Smooth muscle cell (in vitro differentiated cells): Measurements from ENCODE around the gene THSD4. TPM values are rescaled to one million over a fixed set of nuclear protein-coding genes. Genes with fewer than 3 reads are reported as not detected.

Experiments
- DNase-seq: peaks from one replicate; lab custom pipeline; 2025; ENCODE audit not compliant: unreplicated experiment; lab: John Stamatoyannopoulos, UW
- H2AFZ ChIP-seq: fragments of 200-600 bp; sonication (generic); 2 replicates; pipeline ENCODE4 v1.6.0; 2016; ENCODE audit warnings: antibody characterized with exemption, low read depth, mild to moderate bottlenecking
- H3F3A ChIP-seq: fragments of 200-600 bp; sonication (generic); 2 replicates; pipeline ENCODE4 v1.6.0; 2017; ENCODE audit warnings: antibody characterized with exemption, low read depth
- H3K27ac ChIP-seq: fragments of 200-600 bp; sonication (generic); 2 replicates; pipeline ENCODE4 v1.5.1; 2016; ENCODE audit warnings: low read depth, mild to moderate bottlenecking
- H3K27me3 ChIP-seq: fragments of 200-600 bp; sonication (generic); 2 replicates; pipeline ENCODE4 v1.6.1; 2016; ENCODE audit warnings: low read depth, mild to moderate bottlenecking
- H3K36me3 ChIP-seq: fragments of 200-600 bp; sonication (generic); 2 replicates; pipeline ENCODE4 v1.5.1; 2016; ENCODE audit warnings: low read depth
- H3K4me1 ChIP-seq: fragments of 200-600 bp; sonication (generic); 2 replicates; pipeline ENCODE4 v1.5.1; 2016; ENCODE audit warnings: low read depth
- H3K4me2 ChIP-seq: fragments of 200-600 bp; sonication (generic); 2 replicates; pipeline ENCODE4 v1.6.0; 2016; ENCODE audit warnings: mild to moderate bottlenecking
- H3K4me3 ChIP-seq: fragments of 200-600 bp; sonication (generic); 2 replicates; pipeline ENCODE4 v1.5.1; 2016; ENCODE audit warnings: mild to moderate bottlenecking
- H3K79me2 ChIP-seq: fragments of 200-600 bp; sonication (generic); 2 replicates; pipeline ENCODE4 v1.6.0; 2016; ENCODE audit warnings: low read depth, mild to moderate bottlenecking
- H3K9ac ChIP-seq: fragments of 200-600 bp; sonication (generic); 2 replicates; pipeline ENCODE4 v1.6.0; 2016; ENCODE audit warnings: low read depth
- H3K9me3 ChIP-seq: fragments of 200-600 bp; sonication (generic); replicated peaks from 2 replicates; pipeline ENCODE4 v1.5.1; 2016; ENCODE audit warnings: low read depth
- H4K20me1 ChIP-seq: fragments of 200-600 bp; sonication (generic); 2 replicates; pipeline ENCODE4 v1.6.0; 2016; ENCODE audit warnings: low read depth
- CTCF ChIP-seq: fragments of 200-600 bp; sonication (generic); IDR thresholded peaks from 2 replicates; pipeline ENCODE4 v1.5.1; 2017; ENCODE audit warnings: borderline replicate concordance, mild to moderate bottlenecking, antibody characterized with exemption; ENCODE audit not compliant: insufficient read depth, poor library complexity, severe bottlenecking
- WGBS: methylation state at CpG from one replicate; pipeline ENCODE4 v1.1.7; 2016; ENCODE audit warnings: low lambda C conversion rate; 5-methylcytosine and 5-hydroxymethylcytosine counted together
- polyA plus RNA-seq: library from polyadenylated mRNA; unstranded; fragments of >200 nt; fragmentation: Nextera tagmentation; extraction: Ambion mirVana; gene quantifications from 2 replicates; pipeline ENCODE4 v1.2.1, GENCODE V29; 2016
- total RNA-seq: library from RNA; depleted of rRNA; stranded (reverse); fragments of >200 nt; gene quantifications from 2 replicates; pipeline ENCODE4 v1.2.3, GENCODE V29; 2014

Gene THSD4
- total and polyA plus RNA-seq, 2 experiments from 2014 or later: 2.5 to 4.1 TPM

GRCh38 chr15:71089801-71090200 is 25.5 kb upstream of the THSD4 start:
- Histone ChIP-seq H3K27ac (no peak overlapping the region), H3K36me3 (no peaks in the 10 kb centered on the region), H2AFZ (no peak overlapping the region), H3K4me3 (no peak overlapping the region), H3K9me3 (no peaks in the 10 kb centered on the region), H3K4me2 (no peak overlapping the region), H3K27me3 (no peaks in the 10 kb centered on the region), H3K4me1 (no peaks in the 10 kb centered on the region), H3K79me2 (no peaks in the 10 kb centered on the region), H3F3A (no peaks in the 10 kb centered on the region), H4K20me1 (no peaks in the 10 kb centered on the region), H3K9ac (no peak overlapping the region)
- no peak for DNase-seq
- no peak for TF ChIP-seq CTCF
- 89% methylated on average over 1 of the region's 1 CpG for WGBS

- H3K4me3 ChIP-seq: no peak overlapping the region
- H3K36me3 ChIP-seq: no peaks in the 10 kb centered on the region
- no peak overlapping the region for H3K27ac ChIP-seq
- H3K27me3 ChIP-seq: no peaks in the 10 kb centered on the region
- no peak for DNase-seq
- H3K4me1 ChIP-seq: no peaks in the 10 kb centered on the region
- no peak overlapping the region for H2AFZ ChIP-seq
- H4K20me1 ChIP-seq: no peaks in the 10 kb centered on the region
- no peaks in the 10 kb centered on the region for H3F3A ChIP-seq
- H3K79me2 ChIP-seq: no peaks in the 10 kb centered on the region
- WGBS: 94% methylated on average over 1 of the region's 1 CpG
- no peaks in the 10 kb centered on the region for H3K9me3 ChIP-seq
- no peak overlapping the region for H3K9ac ChIP-seq
- no peak for TF ChIP-seq CTCF
- no peak overlapping the region for H3K4me2 ChIP-seq
Observed at GRCh38 chr15:71091601-71092000, 23.7 kb upstream of the THSD4 start.

- no peaks in the 10 kb centered on the region for H3K4me1 ChIP-seq
- 90% methylated on average over 7 of the region's 7 CpGs for whole genome bisulfite sequencing
- DNase-seq: no peak
- H3K27ac ChIP-seq: no peak overlapping the region
- H3K36me3 ChIP-seq: no peaks in the 10 kb centered on the region
- H4K20me1 ChIP-seq: no peaks in the 10 kb centered on the region
- H3K9ac ChIP-seq: no peak overlapping the region
- H3F3A ChIP-seq: no peaks in the 10 kb centered on the region
- no peaks in the 10 kb centered on the region for H3K27me3 ChIP-seq
- no peak overlapping the region for H3K4me3 ChIP-seq
- no peak for TF ChIP-seq CTCF
- no peaks in the 10 kb centered on the region for H3K79me2 ChIP-seq
- H2AFZ ChIP-seq: no peak overlapping the region
- H3K9me3 ChIP-seq: no peaks in the 10 kb centered on the region
- H3K4me2 ChIP-seq: no peak overlapping the region
Observed at GRCh38 chr15:71092056-71092600, 23.1 kb upstream of the THSD4 start.
